Fibroblast of pulmonary artery (primary cell): ENCODE data around the gene COQ9.
"Not testable (repeated sequence)": the region's sequence is repeated elsewhere in the genome, so short reads cannot be mapped to it uniquely, and the experiment has no call there.

ENCODE experiments used
- DNase-seq: peaks from one replicate; pipeline ENCODE4 v3.0.0-alpha.2; 2010; ENCODE audit warnings: low read depth
- H3K4me3 ChIP-seq: replicated peaks from 2 replicates; pipeline ENCODE4 v1.5.1; 2011; ENCODE audit warnings: low read depth, mild to moderate bottlenecking, control low read depth, low read length, moderate library complexity
- CTCF ChIP-seq: IDR thresholded peaks from 2 replicates; pipeline ENCODE4 v1.5.1; 2011; ENCODE audit warnings: mild to moderate bottlenecking, control low read depth, low read length, inconsistent platforms; ENCODE audit errors: missing control alignments

Gene COQ9

GRCh38 chr16:57427307-57427706, 20.0 kb upstream of the COQ9 start:
- TF ChIP-seq CTCF: no peak
- DNase-seq: no peak
- no peak overlapping the region for H3K4me3 ChIP-seq

- no peak for TF ChIP-seq CTCF
- H3K4me3 ChIP-seq: no peak overlapping the region
- peak; percentile 8 for DNase-seq
Observed at GRCh38 chr16:57427824-57428223, 19.5 kb upstream of the COQ9 start.

- no peak for DNase-seq
- no peak overlapping the region for H3K4me3 ChIP-seq
- no peak for TF ChIP-seq CTCF
Observed at GRCh38 chr16:57430955-57431354, 16.3 kb upstream of the COQ9 start.

GRCh38 chr16:57432505-57432904, 14.8 kb upstream of the COQ9 start:
- no peak overlapping the region for H3K4me3 ChIP-seq
- no peak for DNase-seq
- no peak for TF ChIP-seq CTCF

GRCh38 chr16:57432989-57433388, 14.3 kb upstream of the COQ9 start:
- DNase-seq: no peak
- TF ChIP-seq CTCF: no peak

GRCh38 chr16:57434003-57434402, 13.3 kb upstream of the COQ9 start:
- DNase-seq: no peak
- TF ChIP-seq CTCF: no peak
- H3K4me3 ChIP-seq: no peak overlapping the region

More at GRCh38 chr16:57432989-57433388, 14.3 kb upstream of the COQ9 start:
- no peak overlapping the region for H3K4me3 ChIP-seq

- no peak overlapping the region for H3K4me3 ChIP-seq
- TF ChIP-seq CTCF: no peak
- no peak for DNase-seq
Observed at GRCh38 chr16:57435838-57436237, 11.4 kb upstream of the COQ9 start.

GRCh38 chr16:57439947-57440346, 7.3 kb upstream of the COQ9 start:
- not testable (repeated sequence) for DNase-seq, H3K4me3 ChIP-seq

GRCh38 chr16:57440551-57440950, 6.7 kb upstream of the COQ9 start:
- not testable (repeated sequence) for H3K4me3 ChIP-seq, DNase-seq
